BJ (cell line): Measurements from ENCODE around the gene PHACTR1. TPM values are rescaled to one million over a fixed set of nuclear protein-coding genes. Genes with fewer than 3 reads are reported as not detected.

Experiments used
- CTCF ChIA-PET: fragments of 350-600 bp; formaldehyde crosslinking; extraction: SDS; loops from one replicate; lab custom pipeline; 2021; ENCODE audit warnings: antibody characterized with exemption, inconsistent platforms; lab: Yijun Ruan, JAX
- POLR2A ChIA-PET: fragments of 300-600 bp; sonication (Branson Sonifier 250); formaldehyde crosslinking; extraction: SDS; loops from one replicate; lab custom pipeline; 2021; ENCODE audit warnings: antibody characterized with exemption; lab: Charles Lee
- DNase-seq: peaks from one replicate; pipeline ENCODE4 v3.0.0-alpha.2; 2011; ENCODE audit warnings: low read depth
- H3K27me3 ChIP-seq: 2 replicates; pipeline ENCODE4 v1.6.0; 2011; ENCODE audit warnings: low read length; ENCODE audit not compliant: control insufficient read depth, insufficient read depth
- H3K36me3 ChIP-seq: 2 replicates; pipeline ENCODE4 v1.5.1; 2011; ENCODE audit warnings: low read length; ENCODE audit not compliant: control insufficient read depth, insufficient read depth
- H3K4me3 ChIP-seq: 2 replicates; pipeline ENCODE4 v1.5.1; 2011; ENCODE audit warnings: low read depth, mild to moderate bottlenecking, control low read depth, low read length
- polyA plus RNA-seq: library from polyadenylated mRNA; depleted of rRNA; stranded (reverse); fragments of >200 nt; gene quantifications from 2 replicates; pipeline ENCODE4 v1.2.3, GENCODE V29; 2011
- TF ChIP-seq, protein P1 (sequence below): IDR thresholded peaks from 2 replicates; pipeline ENCODE4 v1.5.1; 2011; ENCODE audit warnings: low read depth, mild to moderate bottlenecking, control low read depth, inconsistent platforms, low read length, moderate library complexity; ENCODE audit not compliant: insufficient read depth

The PHACTR1 gene
- polyA plus RNA-seq, 1 experiment: 0.40 TPM

DNA sequence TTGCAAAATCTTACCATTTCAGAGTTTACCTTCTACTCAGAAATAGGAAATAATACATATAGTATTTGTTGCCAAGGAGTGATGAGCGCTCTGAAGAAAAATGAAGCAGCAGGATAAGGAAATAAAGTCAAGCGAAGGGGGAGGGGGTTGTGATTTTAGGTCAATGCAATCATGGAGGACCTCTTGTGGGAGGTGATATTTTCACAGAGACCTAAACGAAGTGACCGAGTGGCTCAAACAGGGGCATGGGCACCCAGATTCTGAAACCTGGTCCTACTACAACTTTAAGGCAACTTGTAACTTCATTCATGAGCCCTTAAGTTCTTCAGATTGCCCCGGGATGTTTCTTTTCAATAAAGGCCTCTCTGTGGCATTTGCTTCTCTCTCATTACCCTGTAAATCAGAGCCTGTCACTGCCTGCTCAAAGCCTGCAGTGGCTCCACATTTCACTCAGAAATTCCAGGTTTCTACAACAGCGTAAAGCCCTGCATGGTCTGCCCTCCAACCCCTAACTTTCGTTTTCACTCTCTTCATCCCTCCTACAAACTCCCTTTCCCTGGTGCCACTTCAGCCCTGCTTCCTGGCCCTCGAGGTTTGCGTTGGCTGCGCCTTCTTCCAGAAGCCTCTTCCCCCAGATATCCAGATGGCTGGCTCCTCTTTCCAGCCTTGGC is 449.1 kb downstream of the PHACTR1 start:
- H3K4me3 ChIP-seq: no peak overlapping the region
- ChIA-PET POLR2A (no interaction called here), CTCF (no interaction called here)
- no peak for DNase-seq
- H3K36me3 ChIP-seq: no peaks in the 10 kb centered on the region
- TF ChIP-seq, protein P1, sequence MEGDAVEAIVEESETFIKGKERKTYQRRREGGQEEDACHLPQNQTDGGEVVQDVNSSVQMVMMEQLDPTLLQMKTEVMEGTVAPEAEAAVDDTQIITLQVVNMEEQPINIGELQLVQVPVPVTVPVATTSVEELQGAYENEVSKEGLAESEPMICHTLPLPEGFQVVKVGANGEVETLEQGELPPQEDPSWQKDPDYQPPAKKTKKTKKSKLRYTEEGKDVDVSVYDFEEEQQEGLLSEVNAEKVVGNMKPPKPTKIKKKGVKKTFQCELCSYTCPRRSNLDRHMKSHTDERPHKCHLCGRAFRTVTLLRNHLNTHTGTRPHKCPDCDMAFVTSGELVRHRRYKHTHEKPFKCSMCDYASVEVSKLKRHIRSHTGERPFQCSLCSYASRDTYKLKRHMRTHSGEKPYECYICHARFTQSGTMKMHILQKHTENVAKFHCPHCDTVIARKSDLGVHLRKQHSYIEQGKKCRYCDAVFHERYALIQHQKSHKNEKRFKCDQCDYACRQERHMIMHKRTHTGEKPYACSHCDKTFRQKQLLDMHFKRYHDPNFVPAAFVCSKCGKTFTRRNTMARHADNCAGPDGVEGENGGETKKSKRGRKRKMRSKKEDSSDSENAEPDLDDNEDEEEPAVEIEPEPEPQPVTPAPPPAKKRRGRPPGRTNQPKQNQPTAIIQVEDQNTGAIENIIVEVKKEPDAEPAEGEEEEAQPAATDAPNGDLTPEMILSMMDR: no peak
- H3K27me3 ChIP-seq: no peaks in the 10 kb centered on the region

DNA sequence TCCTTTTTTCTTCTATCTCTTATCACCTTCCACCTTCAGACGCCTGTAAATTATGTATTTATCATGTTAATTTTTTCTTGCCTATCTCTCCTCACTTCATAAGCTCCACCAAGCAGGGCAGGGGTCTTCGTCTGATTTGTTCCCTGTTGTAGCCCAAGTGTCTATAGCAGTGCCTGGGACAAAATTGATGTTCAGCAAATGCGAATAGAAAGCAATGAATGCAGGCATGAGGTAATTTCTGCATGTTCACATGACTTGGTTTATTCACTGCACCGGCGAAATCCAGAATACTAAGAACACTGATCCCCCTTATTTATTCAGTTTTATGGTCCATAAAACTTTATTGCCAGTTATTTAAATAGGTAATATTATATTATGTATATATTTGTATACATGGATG is 449.7 kb downstream of the PHACTR1 start:
- ChIA-PET CTCF (no interaction called here), POLR2A (no interaction called here)
- TF ChIP-seq, protein P1: no peak
- Histone ChIP-seq H3K27me3 (no peaks in the 10 kb centered on the region), H3K36me3 (no peaks in the 10 kb centered on the region), H3K4me3 (no peak overlapping the region)
- no peak for DNase-seq

DNA sequence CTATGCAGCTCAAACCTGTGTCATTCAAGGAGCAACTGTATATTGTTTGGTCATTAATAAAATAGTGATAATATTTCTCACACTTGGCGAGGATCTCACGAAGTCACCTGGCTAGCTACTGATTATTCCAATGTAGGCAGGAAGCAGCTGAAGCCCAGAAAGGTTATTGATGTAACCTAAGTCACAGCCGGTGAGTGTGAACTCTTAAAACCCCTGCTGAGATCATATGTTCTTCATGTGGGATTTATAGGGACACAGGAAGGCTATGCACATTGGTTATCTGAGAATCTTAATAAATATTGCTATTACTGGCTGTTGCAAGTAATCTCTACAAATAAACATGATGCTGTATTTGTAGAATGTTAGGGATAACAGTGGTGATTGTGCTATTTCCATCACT is 450.3 kb downstream of the PHACTR1 start:
- H3K36me3 ChIP-seq: no peaks in the 10 kb centered on the region
- no peaks in the 10 kb centered on the region for H3K27me3 ChIP-seq
- TF ChIP-seq, protein P1: no peak
- ChIA-PET CTCF (no interaction called here), POLR2A (no interaction called here)
- H3K4me3 ChIP-seq: no peak overlapping the region
- no peak for DNase-seq

DNA sequence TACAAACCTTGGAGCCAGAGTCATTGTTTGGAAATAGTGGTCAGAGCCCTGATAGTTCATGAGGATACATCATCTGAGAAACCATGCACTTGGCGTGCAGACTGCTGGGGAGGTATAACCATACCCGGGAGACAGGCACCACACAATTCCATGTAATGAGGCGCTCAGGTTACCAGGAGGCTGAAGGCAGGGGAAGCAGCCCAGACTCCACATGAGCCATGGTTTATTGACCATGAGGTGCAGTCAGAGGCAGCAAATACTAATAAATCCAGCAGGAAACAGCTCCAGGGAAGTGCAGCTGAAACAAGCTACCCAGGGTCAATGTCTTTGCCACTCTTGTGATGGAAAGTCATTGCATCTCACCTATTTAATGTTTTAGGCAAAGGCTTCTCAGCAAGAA is 455.7 kb downstream of the PHACTR1 start:
- DNase-seq: no peak
- H3K4me3 ChIP-seq: no peak overlapping the region
- no peaks in the 10 kb centered on the region for H3K27me3 ChIP-seq
- no peaks in the 10 kb centered on the region for H3K36me3 ChIP-seq
- ChIA-PET POLR2A (no interaction called here), CTCF (no interaction called here)
- TF ChIP-seq, protein P1: no peak

DNA sequence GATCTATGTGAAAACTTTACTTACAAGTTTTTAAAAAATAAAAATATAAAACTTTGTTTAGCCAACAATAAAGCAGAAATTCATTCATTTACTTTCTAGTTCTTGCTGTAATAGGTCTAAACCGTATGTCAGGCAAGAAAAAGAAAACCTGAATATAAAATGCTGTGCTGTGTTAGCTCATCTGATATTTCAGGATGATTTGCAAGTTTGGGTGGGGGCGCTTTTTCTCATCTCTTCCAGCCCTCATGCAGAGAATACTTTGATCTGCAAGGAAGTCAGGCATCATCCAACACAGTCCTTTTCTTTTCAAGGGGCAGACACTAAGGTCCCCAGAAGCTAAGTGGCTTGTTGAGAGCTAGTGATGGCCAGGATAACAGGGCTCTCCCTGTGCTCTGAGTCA is 458.5 kb downstream of the PHACTR1 start:
- ChIA-PET POLR2A (no interaction called here), CTCF (no interaction called here)
- H3K4me3 ChIP-seq: no peak overlapping the region
- H3K36me3 ChIP-seq: no peaks in the 10 kb centered on the region
- no peak for DNase-seq
- TF ChIP-seq, protein P1: no peak
- no peaks in the 10 kb centered on the region for H3K27me3 ChIP-seq
